CD4-positive, alpha-beta T cell treated with Interleukin-15 for 1 hour (primary cell): Measurements from ENCODE around the gene GSG1L.

Source experiments
- DNase-seq: peaks from one replicate; pipeline ENCODE4 v3.0.0-alpha.2; 2020

Gene GSG1L

DNA sequence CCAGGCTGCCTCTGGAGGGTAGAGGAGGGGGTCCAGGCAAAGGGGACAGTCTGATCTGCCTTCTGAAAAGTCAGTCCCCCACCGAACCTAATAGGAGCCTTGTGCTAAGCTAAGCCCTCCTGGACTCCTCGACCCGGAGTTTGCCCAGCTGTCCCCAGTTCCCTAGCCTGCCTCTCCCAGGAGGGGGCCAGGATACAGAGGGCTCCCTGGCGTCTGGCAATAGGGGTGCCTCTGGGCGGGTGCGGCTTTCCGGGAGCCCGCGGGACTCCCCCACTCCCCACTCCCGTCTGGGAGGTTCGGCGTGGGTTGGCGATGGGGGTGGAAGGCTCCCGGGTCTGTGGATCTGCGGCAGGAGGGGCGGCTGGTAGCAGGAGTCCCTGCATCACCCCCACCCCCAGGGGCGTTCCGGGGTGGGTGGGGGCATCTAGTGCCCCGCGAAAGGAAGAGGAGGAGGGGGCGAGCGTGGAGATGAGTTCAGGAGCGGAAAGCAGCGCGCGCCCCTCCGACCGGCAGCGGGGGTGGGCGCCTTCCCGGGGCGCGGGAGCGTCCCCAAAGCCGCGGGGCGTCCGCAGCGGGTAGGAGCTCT lies 1.2 kb downstream of the GSG1L start:
- DNase-seq: no peak

DNA sequence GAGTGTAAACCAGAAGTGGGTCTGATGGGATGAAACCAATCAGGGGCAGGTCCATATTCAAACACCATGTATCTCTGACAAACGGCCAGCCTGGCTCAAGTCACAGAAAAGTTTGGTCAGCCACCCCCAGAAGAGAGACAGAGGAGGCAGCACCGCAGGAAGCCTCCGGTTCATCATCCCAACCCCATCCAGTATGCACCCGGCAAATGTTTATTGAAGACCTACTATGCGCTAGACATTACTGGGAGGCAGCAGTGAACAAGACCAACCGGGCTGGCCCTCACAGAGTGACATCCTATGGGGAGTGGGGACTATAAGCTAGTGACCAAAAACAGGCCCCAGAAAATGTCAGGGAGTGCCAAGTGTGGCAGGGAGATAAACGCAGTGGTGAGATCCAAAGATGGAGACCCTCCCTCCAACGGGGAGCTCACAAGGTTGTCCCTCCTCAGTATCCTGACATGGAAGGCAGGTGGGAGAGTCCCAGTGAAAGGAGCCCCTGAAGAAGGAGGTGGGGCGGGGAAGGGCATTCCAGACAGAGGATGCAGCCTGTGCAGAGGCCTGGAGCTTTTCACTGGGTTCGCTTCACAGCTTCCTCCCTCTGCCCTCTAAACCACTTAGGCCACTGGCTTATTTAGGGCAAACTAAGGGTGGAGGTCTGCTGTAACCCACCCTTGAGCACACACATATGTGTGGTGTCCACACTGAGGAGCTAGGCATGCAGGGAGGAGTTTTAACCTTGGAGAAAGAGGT lies 2.0 kb downstream of the GSG1L start:
- DNase-seq: no peak

DNA sequence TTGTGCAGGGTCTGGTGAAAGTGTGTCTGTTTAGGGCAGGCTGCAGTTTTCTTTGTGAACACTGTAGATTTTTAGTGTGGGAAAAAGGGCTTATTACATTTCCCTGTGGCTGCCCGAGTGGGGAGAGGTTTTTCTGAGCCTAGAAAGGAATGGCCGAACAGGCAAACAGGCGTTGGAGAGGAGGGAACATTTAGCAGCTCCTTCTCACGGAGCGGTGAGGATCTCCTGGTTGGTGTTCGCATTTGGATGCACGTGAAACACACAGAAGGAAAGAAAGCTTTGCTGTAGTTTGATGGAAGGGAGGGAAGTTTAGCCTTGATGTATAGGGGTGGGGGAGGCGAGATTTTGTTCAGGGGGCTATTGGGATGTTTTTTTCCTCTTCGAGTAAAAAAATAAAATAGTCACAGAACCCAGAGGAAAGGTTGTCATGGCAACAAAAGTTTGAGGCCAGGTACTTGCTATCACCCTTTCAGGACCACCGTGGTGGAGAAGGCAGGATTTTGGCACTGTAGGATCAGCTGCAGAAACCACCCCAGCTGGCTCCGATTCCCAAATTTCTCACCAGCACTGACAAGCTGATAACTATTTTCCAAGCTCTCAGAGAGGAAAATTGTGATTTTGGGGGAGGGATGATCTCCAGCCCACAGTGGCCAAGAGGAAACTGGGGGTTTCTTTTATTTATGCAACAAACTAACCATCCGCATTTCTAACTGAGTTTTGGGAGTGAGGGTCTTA lies 3.5 kb downstream of the GSG1L start:
- no peak for DNase-seq

DNA sequence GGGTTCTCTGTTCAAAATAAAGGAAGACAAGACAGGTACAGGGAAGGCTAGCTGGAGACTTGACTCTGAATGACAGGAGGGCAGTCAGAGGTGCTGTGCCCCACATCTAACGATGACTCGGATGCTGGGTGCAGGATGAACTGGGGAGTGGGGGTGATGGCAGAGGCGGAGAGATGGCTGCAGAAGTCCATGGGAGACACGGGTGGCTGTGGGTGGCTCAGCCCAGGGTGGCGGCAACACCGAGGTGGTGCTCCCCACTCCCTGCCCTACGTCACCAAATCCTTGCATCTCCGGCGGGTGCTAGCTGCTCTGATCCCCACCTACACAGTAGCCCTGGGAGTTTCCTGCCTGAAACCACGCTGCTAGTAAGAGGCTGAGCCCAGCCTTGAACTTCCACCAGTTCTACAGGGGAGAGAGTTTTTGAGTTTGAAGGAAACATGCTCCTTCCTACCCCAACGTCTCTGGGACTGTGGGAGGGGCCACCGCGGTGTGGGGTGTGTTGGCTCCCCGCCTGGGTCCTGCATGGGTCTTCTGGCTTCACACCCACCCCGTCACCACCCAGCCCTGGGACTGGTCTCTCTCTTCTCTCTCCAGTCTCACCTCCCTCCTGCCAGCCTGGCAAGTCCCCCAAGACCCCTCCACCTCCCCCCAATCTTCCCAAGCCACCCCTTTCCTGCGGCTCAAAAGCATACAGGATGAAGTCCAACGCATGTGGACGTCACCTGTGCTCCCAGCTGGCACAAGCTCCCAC lies 4.5 kb downstream of the GSG1L start:
- DNase-seq: no peak

DNA sequence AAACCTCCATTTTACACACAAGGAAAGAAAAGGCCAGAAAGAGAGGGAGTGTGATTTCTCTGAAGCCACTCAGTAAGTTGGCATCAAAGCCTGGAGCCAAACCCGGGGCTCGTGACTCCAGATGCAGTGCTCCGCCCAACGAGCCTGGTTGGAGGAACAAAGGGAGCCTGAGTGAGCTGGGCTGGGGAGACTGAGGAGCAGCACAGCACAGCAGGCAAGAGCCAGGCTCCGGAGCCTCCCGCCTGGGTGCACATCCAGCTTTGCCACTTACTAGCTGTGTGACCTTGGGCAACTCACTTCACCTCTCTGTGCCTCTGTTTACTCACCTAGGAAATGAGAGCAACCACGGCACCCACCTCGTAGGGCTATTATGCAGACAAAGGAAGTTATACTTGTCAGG lies 5.6 kb downstream of the GSG1L start:
- DNase-seq: no peak

DNA sequence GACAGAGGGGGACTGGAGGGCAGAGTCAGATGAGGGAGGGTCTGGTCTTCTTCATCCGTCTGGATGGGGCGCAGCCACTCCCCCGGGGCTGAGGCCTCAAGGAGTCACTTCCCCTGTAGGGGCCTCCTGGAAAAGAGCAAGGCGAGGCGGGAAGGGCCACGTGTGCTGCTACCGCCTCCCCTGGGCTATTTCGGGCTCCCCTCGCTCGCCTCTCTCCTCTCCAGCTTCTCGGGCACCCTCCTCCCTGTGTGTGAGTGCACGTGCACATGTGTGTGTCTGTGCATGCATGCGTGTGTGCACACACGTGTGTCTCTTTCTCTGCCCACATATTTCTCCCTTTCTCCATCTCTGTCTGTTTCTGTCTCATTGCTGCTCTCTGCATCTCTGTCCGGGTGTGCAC lies 10.1 kb downstream of the GSG1L start:
- no peak for DNase-seq

DNA sequence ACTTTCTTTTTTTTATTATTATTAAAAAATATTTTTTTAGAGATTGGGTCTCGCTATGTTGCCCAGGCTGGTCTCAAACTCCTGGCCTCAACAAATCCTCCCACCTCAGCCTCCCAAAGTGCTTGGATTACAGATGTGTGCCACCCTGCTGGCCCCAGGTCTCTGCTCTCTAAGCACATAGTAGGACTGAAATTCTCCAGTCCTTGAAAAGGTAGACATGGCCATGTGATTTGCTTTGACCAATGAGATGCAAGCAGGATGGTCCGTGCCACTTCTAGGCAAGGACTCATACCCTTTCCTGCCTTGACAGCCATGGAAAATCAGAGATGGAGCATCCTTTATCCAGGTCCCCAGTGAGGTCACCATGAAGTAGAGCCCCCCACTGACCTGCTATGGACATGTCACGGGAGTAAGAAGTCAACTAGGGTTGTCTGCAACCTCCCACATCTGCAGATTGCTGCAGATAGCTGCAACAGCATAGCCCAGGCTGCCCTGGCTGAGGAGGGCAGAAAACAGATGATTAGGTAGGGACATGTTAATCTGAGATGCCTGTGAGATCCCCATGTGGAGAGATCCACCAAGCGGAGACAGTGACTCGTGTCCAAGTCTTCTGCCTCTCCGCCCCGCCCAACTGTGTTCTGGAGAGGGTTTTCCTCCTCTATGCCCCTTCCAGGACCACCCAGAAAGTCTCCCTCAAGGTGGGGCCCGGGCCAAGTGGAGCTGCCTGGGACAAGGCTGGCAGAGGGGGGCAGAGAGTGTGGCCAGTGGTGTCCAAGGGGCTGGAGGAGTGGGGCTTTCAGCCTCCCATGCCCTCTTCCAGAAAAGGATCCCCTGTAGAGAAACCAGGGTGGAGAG lies 11.0 kb downstream of the GSG1L start:
- DNase-seq: no peak

DNA sequence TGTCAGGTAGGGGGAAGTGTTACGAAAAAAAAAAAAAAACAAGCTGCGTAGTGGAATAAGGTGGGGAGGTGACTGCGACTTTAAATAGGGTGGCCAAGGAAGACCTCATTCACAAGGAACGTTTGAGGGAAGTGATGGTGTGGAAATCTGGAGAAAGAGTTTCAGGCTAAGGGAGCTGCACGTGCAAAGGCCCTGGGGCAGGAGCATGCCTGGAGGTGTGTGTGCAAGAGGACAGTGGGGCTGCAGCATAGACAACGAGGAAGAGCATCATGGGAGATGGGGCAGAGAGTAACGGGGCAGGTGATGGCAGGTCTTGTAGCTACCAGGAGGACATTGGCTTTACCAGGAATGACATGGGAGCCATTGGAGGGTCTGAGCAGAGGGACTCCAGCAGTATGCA lies 12.0 kb downstream of the GSG1L start:
- DNase-seq: no peak

DNA sequence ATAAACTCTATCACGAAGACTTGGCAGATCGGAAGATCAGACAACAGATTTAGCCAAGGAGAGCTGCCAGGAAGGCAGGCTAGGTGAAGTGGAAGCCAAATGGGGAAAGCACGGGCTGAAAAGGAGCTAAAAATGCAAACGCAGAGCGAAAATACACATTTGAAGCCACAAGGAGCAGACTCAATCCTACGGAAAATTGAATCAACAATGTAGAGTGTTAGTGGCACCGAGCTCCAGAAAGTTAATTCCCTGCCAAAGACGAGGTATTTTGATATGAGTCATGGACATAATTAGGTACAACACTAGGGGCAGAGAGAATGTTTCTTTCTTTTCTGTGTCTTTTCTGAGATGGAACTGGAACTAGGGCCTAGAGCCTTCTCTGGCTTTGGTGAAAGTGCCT lies 20.7 kb downstream of the GSG1L start:
- no peak for DNase-seq

DNA sequence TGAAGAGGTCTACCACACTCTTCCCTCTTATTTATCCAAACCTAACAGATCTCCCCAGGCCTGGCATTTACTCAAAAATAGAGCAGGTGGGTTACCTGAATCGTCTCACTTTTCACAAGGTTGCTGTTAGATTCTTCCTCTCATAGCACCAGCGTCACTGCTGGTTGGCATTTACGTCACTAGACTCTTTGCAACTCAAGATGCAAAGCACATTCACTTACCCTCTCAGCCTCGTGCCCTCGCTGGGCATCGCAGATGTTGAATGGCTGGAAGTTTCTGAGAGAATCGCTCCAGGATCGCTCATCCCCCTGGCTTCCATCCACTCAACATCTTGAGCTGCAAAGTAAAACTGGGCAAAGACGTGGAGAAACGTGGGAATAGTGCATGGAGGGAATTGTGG lies 21.9 kb downstream of the GSG1L start:
- DNase-seq: no peak

DNA sequence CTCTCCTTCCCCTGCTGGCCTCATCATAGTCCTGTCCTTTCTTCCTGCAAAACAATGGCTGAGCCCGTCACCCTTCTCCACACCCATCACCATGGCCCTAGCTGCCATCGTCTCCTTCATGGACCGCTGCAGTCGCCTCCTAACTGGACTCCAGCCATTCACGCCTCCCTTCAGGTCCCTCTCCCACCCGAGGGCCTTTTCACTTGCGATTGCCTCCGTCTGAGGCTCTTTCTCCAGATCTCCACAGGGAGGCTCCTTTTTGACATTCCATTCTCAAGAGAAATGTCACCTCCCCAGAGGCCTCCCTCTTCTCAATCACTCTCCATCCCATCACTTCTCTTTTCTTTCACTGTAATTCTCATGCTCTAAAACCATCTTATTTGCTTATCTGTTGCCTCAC lies 23.5 kb downstream of the GSG1L start:
- DNase-seq: no peak

DNA sequence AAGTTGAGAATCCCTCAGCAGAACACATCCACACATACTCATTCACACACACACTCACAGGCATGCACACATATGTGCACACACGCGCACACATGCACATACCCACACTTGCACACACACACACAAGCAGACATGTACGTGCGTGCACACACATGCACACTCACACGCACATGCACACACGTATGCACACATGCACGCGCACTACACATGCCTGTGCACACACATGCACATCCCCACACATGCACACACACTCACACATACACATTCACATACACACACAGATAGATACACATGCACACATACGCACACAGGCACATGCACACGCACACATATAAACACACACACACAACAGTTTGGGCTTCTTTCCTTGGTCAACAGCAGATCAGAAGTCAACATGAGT lies 24.0 kb downstream of the GSG1L start:
- DNase-seq: no peak

DNA sequence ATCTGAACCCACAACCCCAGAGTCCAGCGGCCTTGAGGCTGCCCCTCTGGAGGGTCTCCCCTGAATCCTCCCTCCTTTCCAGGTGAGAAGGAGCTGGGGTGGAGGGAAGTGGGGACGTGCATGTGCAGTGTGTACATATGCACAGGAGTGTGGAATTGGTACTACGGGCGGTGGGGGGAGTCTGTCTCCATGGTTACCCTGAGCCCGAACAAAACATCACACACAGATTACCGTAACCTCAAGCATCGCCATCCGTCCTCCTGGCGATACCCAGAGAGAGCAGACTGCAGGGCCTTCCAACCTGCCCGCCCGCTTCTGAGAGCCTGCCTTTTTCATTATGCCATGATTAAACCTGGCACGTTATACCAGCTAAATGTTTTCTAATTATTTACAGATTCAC lies 25.1 kb downstream of the GSG1L start:
- no peak for DNase-seq

DNA sequence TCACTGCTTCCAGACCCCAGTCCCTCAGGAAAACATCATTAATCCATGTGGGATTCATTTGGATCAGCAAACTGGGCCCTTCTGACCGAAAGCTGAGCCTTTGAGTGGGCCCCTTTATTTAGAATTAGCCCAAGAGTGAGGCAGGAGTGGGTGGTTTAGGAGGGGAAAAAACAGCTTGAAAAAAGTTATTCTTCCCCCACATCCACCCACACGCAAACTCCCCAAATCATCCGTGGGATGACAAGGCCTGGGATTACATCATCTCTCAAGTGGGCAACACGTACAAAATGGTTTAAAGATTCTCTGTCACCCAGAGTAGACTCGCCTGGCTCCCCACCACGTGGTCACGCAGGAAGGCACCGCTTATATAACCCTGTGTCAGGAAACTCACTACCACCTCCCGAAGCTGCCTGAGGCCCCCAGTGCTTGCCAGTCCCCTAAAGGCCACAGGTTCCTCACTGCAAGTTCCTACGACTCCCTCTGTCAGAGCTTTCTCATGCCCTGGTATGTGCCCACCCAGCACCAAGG lies 27.6 kb downstream of the GSG1L start:
- DNase-seq: no peak

DNA sequence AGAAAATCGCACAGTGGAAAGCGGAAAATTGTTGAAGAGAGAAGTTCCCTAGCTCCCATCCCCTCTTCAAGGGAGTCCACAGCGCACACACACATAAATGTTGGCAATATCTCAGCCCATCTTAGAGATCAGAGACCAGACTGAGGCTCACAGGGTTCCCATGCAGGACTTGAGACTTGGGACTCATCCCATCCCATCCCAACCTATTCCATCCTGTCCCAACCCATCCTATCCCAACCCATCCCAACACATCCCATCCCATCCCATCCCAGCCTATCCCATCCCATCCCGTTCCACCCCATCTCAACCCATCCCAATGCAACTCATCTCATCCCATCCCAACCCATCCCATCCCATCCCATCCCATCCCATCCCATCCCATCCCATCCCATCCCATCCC lies 29.6 kb downstream of the GSG1L start:
- DNase-seq: no peak

DNA sequence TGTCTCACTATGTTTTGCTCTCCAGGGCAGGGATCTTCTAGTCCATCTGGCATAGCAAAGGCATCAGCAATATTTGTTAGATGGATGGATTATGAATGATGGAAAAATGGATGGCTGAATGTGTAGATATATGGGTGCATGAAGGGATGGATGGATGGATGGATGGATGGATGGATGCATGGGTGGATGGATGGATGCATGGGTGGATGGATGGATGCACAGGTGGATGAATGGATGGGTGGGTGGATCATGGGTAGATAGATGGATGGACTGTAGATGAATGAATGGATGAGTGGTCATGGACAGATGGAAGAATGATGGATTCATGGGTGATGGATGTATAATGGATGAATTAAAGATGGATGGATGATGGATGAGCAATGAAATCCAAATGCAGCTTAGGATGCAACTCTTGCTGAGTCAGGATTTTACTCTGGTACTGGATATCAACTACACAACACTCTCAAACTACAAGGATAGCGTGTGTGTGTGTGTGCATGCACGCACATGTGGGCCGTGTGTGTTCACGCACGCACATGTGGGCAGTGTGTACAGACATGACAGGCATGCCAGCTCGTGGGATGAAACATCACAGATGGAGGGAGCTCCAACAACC lies 34.0 kb downstream of the GSG1L start:
- DNase-seq: no peak

DNA sequence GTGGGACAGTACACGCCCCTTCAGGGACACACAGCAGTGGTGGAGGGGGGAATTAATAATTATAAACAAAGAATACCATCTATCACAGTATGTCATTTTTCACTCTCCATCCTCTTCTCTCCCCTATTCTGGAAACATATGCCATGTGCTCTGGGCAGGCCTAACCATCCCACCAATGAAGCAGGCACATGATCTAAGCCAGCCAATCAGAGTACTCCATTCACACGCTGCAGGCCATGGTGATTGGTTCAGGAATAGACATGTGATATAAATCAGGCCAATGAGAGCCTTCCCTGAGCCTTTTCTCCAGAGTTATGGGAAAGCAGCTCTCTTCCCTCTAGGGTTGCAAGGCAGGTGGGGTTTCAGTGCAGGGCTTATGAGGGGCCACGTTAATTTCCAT lies 36.5 kb downstream of the GSG1L start:
- no peak for DNase-seq

DNA sequence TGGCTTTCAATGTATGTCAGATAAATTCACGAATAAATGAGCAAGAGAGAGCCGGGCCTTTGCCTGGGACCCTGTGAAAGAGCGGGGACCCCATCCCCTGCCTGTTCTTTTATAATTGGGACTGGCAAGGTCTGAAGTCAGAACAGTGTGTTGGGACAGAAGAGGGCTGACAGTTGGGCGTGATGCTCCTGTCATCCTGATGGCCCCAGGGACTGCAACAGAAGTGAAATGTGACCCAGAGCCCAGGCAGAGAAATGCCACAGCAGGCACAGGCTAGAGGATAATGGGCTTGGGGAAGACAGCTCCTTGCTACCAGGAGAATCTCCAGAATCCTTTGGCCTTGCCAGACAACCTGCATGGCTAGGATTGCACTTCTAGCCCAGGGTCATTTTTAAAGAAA lies 37.9 kb downstream of the GSG1L start:
- no peak for DNase-seq

DNA sequence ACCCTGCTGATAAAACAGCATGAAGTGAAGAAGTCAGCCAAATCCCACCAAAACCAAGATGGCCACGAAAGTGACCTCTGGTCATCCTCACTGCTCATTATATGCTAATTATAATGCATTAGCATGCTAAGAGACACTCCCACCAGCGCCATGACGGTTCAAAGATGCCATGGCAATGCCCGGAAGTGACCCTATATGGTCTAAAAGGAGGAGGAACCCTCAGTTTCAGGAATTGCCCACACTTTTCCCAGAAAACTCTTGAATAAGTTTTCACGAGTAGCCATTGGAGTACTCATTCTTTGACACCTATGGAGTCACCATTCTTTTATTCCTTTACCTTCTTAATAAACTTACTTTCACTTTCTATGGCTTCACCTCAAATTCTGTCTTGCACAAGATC lies 44.3 kb downstream of the GSG1L start:
- DNase-seq: no peak

DNA sequence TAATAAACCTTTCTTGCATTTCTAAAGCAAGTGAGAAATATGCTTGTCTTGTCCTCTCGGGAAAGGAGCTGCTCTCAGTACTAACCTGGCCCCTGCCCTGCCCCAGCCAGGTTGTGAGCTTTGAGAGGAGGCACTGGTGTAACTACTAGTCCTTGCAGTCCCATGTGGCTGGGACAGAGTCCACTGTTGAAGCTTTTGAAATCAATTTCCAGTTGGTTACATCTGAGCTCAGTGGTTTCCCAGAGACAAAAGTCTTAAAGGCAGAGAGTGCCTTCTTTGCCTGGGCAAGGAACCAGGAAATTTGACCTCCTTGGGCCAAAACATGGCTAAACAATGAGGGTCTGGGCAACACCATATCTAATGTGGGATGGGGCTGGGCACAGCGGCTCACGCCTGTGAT lies 48.7 kb downstream of the GSG1L start:
- DNase-seq: no peak

DNA sequence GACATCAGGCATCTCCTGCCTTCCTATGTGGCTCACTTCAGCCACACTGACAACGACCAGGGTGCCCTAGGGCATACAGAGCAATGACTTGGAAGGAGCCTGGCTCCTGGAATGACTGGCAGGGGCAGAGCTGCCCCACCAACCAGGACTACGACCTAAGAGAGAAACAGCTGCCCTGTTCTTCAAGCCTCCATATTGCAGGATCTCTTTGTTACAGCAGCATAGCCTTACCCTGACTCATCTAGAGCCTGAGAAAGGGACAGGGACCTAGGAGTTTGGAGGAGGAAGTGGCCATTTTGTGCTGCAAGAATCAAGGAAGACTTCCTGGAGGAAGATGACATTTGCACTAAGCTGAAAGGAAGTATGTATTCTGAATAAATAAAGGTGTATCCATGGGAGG lies 49.6 kb downstream of the GSG1L start:
- no peak for DNase-seq

DNA sequence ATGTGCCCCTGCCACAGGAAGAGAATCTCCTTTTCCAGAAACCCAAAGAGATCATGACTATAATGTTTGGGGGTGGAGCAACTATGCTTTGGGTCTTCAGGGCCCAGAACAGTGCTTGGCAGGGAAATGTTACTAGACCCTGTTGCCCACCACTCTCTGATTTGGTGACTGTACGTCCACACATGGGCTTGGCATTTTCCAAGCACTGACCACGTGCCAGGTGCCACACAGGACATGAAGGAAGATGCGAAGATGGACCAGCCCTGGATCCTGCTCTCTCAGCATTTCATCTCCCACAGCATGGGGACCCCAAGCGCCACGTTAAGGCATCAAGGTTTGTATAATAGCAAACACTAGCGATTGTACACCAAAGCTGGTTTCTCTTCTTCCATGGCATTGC lies 50.1 kb downstream of the GSG1L start:
- DNase-seq: no peak
